Ovary (tissue), 3 donors: ENCODE results near the gene DMP1.

Source experiments
- POLR2A ChIP-seq: fragments of 450-650 bp; IDR thresholded peaks from one replicate; pipeline ENCODE4 v1.6.1; 2017; ENCODE audit warnings: antibody characterized with exemption, mild to moderate bottlenecking, moderate library complexity
- TF ChIP-seq, protein P1 (sequence below), 3 donors: fragments of 450-650 bp in 2 of 3; fragments of 200-600 bp in 1 of 3; IDR thresholded peaks; one replicate each; pipeline versions ENCODE4 v1.5.1 to v1.8.0; 2016 to 2022; ENCODE audit warnings: antibody characterized with exemption in 3 of 3, mild to moderate bottlenecking in 1 of 3
- donor health status: DM: no; HTN: no; CAD: no.

DNA sequence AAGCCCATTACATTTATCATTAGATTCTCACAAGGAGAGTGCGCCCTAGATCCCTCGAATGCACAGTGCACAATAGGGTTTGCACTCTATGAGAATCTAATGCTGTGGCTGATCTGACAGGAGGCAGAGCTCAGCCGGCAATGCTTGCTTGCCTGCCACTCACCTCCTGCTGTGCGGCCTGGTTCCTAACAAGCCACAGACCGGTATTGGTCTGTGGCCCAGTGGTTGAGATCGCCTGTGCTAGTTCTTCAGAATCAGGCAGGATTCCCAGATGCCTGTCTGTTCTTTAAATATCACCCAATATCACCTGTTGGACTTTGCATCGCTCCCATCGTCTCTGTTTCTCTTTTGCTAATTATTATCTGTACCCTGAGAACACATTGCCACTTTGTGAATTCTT lies 27.8 kb upstream of the DMP1 start:
- TF ChIP-seq, protein P1, sequence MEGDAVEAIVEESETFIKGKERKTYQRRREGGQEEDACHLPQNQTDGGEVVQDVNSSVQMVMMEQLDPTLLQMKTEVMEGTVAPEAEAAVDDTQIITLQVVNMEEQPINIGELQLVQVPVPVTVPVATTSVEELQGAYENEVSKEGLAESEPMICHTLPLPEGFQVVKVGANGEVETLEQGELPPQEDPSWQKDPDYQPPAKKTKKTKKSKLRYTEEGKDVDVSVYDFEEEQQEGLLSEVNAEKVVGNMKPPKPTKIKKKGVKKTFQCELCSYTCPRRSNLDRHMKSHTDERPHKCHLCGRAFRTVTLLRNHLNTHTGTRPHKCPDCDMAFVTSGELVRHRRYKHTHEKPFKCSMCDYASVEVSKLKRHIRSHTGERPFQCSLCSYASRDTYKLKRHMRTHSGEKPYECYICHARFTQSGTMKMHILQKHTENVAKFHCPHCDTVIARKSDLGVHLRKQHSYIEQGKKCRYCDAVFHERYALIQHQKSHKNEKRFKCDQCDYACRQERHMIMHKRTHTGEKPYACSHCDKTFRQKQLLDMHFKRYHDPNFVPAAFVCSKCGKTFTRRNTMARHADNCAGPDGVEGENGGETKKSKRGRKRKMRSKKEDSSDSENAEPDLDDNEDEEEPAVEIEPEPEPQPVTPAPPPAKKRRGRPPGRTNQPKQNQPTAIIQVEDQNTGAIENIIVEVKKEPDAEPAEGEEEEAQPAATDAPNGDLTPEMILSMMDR (IDR thresholded peaks at IDR 0.05): no peak
- no peak for TF ChIP-seq POLR2A
